ENCODE results near the gene TTK. TPM values are rescaled to one million over a fixed set of nuclear protein-coding genes. Genes with fewer than 3 reads are reported as not detected.
"Not testable (repeated sequence)": the region's sequence is repeated elsewhere in the genome, so short reads cannot be mapped to it uniquely, and the experiment has no call there.

The TTK gene
- total RNA-seq, 4 donors from 2014 or later = 0.19 to 0.32 (median 0.27) TPM; not detected in 1

DNA sequence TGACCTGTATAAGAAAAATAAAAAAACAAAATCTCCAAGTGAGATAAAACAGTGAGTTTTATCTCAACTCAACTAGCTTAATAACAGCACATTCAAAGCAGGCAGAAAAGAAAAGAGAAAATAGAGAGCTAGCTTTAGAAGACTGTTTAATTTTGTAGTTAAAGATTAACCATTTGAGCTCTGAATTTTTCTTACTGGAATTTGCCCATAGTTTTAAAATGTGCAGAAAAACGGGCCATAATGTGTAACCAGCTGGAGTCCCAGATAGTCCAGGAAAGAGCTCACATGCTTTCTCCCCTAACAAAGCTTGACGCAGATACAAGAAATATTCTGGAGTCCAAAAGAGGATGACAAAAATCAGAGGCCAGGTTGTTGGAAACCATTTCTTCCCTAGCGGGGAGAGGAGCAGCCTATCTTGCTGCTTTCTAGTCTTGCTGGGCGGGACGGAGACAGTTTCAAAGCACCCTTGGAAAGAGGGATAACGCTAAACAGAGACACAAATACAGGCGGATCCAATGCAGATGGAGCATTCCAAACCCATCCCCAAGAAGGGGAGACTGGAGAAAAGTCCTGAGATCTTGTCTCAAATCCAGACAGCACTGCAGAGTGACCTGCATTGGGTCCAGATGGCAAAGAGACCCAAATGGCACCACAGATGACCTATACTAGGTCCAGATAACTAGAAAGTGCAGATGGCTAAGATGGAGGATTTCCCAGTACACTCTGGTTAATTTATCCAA lies 16.1 kb downstream of the TTK start:
- 86% methylated on average over 2 to 7 of the region's 7 CpGs for WGBS, 2 donors (ENCODE audit: low coverage in 1 of 2)
- no peak for TF ChIP-seq EP300 (IDR thresholded peaks at IDR 0.05)
- TF ChIP-seq POLR2A (IDR thresholded peaks at IDR 0.05) = no peak
- Histone ChIP-seq H3K9me3 (no peaks in the 10 kb centered on the region), H3K27ac (no peak overlapping the region), H3K36me3 (no peaks in the 10 kb centered on the region), H3K27me3 (no peaks in the 10 kb centered on the region), H3K4me1 (no peaks in the 10 kb centered on the region), H3K4me3 (no peak overlapping the region)
- no peak for ATAC-seq

DNA sequence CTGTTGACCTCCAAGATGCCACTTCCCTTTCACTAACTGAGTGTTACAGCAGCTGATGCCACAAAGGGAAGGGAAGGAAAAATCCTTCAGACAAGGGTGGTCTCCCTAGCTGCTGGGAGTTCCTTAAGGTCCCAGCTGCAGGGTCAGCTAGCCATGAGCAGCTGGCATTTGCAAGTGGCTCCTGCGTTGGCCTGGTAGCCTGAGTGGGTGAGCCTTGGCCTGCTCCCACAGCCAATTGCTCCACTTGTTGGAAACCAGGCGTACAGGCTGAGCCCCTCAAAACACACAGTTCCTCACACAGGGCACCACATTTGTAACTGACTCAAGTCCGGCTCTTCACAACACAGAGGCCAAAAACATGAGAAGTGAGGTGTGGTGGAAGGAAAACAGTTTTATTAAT lies 16.7 kb downstream of the TTK start:
- Histone ChIP-seq H3K27me3 (no peaks in the 10 kb centered on the region), H3K27ac (no peak overlapping the region), H3K9me3 (no peaks in the 10 kb centered on the region), H3K36me3 (no peaks in the 10 kb centered on the region), H3K4me3 (no peak overlapping the region), H3K4me1 (no peaks in the 10 kb centered on the region)
- 80 to 100% methylated on average over 1 of the region's 3 CpGs for WGBS, 2 donors (ENCODE audit: low coverage in 1 of 2)
- TF ChIP-seq EP300 (IDR thresholded peaks at IDR 0.05) (no peak), POLR2A (IDR thresholded peaks at IDR 0.05) (no peak), POLR2AphosphoS5 (IDR thresholded peaks at IDR 0.05) (no peak)
- TF ChIP-seq, protein P1, sequence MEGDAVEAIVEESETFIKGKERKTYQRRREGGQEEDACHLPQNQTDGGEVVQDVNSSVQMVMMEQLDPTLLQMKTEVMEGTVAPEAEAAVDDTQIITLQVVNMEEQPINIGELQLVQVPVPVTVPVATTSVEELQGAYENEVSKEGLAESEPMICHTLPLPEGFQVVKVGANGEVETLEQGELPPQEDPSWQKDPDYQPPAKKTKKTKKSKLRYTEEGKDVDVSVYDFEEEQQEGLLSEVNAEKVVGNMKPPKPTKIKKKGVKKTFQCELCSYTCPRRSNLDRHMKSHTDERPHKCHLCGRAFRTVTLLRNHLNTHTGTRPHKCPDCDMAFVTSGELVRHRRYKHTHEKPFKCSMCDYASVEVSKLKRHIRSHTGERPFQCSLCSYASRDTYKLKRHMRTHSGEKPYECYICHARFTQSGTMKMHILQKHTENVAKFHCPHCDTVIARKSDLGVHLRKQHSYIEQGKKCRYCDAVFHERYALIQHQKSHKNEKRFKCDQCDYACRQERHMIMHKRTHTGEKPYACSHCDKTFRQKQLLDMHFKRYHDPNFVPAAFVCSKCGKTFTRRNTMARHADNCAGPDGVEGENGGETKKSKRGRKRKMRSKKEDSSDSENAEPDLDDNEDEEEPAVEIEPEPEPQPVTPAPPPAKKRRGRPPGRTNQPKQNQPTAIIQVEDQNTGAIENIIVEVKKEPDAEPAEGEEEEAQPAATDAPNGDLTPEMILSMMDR (IDR thresholded peaks at IDR 0.05) = no peak
- no peak for ATAC-seq

DNA sequence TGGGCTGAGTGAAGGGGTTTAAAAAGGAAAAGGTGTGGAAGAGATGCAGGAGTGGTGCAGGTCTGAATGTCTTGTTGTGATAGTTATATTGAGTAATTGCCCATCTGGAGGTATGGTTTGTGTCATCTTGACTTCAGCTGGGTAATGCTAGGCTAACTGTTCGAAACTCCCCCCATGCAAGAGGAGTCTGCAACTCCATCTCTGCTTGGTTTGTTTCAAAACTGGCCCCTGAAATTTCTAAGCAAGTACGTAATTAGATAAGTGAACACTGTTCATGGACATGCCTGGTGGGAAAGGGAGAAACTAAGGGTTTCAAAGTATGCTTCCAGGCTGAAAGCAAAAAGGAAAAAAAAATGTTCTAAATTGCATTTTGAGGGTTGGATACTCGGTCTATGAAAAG lies 17.1 kb downstream of the TTK start:
- WGBS, 2 donors (ENCODE audit: low coverage in 1 of 2) = 60 to 85% methylated on average over 2 to 3 of the region's 3 CpGs
- no peak overlapping the region for H3K27ac ChIP-seq

DNA sequence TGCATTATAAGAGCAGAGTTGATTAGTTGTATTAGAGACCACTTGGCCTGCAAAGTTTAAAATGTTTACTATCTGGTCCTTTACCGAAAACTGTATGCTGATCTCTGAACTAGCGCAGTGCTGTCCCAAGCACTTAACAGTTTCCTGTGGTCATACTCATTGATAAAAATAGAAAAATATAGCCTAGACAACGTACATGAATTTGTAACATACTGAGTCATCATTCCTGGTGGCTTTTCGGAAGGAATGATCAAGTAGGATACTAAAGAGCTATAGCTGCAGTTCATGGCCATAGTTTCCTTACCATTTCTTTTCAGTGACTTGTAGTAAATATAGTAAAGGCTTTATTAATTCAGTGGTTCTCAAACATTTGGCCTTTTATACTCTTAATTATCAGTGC lies 18.4 kb downstream of the TTK start:
- Histone ChIP-seq H3K4me3 (no peak overlapping the region), H3K36me3 (no peaks in the 10 kb centered on the region), H3K27ac (no peak overlapping the region), H3K27me3 (no peaks in the 10 kb centered on the region), H3K4me1 (no peaks in the 10 kb centered on the region), H3K9me3 (no peaks in the 10 kb centered on the region)
- 85 to 100% methylated on average over 1 to 4 of the region's 4 CpGs for WGBS, 2 donors (ENCODE audit: low coverage in 1 of 2)
- no peak for TF ChIP-seq POLR2AphosphoS5 (IDR thresholded peaks at IDR 0.05)
- no peak for TF ChIP-seq POLR2A (IDR thresholded peaks at IDR 0.05)
- TF ChIP-seq, protein P1 (IDR thresholded peaks at IDR 0.05) = no peak
- no peak for TF ChIP-seq EP300 (IDR thresholded peaks at IDR 0.05)
- ATAC-seq = no peak

More for the DNA sequence above, 17.1 kb downstream of the TTK start:
- Histone ChIP-seq H3K36me3 (no peaks in the 10 kb centered on the region), H3K9me3 (no peaks in the 10 kb centered on the region), H3K4me3 (no peak overlapping the region), H3K4me1 (no peaks in the 10 kb centered on the region), H3K27me3 (no peaks in the 10 kb centered on the region)
- no peak for TF ChIP-seq POLR2AphosphoS5 (IDR thresholded peaks at IDR 0.05)
- TF ChIP-seq, protein P1 (IDR thresholded peaks at IDR 0.05) = no peak
- TF ChIP-seq POLR2A (IDR thresholded peaks at IDR 0.05) = no peak
- no peak for TF ChIP-seq EP300 (IDR thresholded peaks at IDR 0.05)
- no peak for ATAC-seq

DNA sequence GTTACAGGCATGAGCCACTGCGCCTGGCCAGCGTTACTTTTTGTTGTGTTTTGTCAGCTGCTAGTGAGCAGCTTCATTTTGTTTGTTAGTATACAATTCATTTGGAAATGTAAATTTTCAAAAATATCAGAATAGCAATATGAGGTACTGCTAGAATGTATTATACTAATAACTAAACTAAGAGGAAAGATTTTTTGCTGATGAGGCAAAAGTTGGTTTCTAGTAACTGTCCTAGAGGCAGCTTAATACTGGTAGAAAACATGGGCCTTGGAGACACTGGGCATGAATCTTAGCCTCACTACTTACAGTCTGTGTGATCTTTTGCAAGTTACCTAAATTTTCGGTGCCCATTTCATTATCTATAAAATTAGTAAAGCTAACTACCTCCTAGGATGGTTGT lies 24.1 kb downstream of the TTK start:
- Histone ChIP-seq H3K36me3 (no peaks in the 10 kb centered on the region), H3K4me1 (no peaks in the 10 kb centered on the region), H3K4me3 (no peak overlapping the region), H3K9me3 (no peaks in the 10 kb centered on the region), H3K27me3 (no peaks in the 10 kb centered on the region), H3K27ac (no peak overlapping the region)
- TF ChIP-seq POLR2A (IDR thresholded peaks at IDR 0.05) (no peak), POLR2AphosphoS5 (IDR thresholded peaks at IDR 0.05) (no peak), EP300 (IDR thresholded peaks at IDR 0.05) (no peak)
- 97 to 100% methylated on average over 1 to 3 of the region's 3 CpGs for WGBS, 2 donors (ENCODE audit: low coverage in 1 of 2)
- no peak for ATAC-seq

DNA sequence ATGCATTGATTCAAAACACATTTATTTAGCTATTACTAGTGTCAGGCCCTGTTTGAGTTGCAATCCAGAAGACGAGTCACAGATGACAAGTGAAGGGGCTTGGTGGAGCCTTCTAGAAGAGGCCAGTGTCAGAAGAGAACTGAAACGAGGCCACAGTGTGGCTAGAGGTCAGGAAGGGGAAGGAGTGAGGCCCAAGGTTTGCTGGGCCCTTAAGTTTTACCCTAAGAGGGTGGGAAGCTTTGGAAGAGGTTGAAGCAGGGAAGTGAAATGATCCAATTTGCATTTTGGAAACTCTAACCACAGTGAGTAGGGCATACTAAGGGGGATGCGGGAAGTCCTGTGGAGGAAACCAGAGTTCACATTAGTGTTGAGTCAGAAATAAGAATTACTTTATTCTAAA lies 25.0 kb downstream of the TTK start:
- no peak for ATAC-seq
- 68 to 85% methylated on average over 3 of the region's 3 CpGs for WGBS, 2 donors (ENCODE audit: low coverage in 1 of 2)
- Histone ChIP-seq H3K27ac (no peak overlapping the region), H3K4me1 (no peaks in the 10 kb centered on the region), H3K36me3 (no peaks in the 10 kb centered on the region), H3K4me3 (no peak overlapping the region), H3K9me3 (no peaks in the 10 kb centered on the region), H3K27me3 (no peaks in the 10 kb centered on the region)
- TF ChIP-seq POLR2AphosphoS5 (IDR thresholded peaks at IDR 0.05) (no peak), POLR2A (IDR thresholded peaks at IDR 0.05) (no peak), EP300 (IDR thresholded peaks at IDR 0.05) (no peak)
- TF ChIP-seq, protein P1 (IDR thresholded peaks at IDR 0.05) = no peak

DNA sequence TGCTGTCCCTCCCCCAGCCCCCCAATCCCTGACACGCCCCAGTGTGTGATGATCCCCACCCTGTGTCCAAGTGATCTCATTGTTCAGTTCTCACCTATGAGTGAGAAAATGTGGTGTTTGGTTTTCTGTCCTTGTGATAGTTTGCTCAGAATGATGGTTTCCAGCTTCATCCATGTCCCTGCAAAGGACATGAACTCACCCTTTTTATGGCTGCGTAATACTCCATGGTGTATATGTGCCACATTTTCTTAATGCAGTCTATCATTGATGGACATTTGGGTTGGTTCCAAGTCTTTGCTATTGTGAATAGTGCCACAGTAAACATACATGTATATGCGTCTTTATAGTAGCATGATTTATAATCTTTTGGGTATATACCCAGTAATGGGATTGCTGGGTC lies 43.8 kb downstream of the TTK start:
- 98 to 100% methylated on average over 2 to 3 of the region's 3 CpGs for WGBS, 2 donors (ENCODE audit: low coverage in 1 of 2)
- not testable (repeated sequence) for H3K9me3 ChIP-seq, H3K4me1 ChIP-seq, H3K27ac ChIP-seq, H3K27me3 ChIP-seq, H3K4me3 ChIP-seq, ATAC-seq, H3K36me3 ChIP-seq

Measured in gastroesophageal sphincter (tissue), 4 donors.